HK-2 (cell line): ENCODE data around the gene EIF2B2.
"Not testable (repeated sequence)": the region's sequence is repeated elsewhere in the genome, so short reads cannot be mapped to it uniquely, and the experiment has no call there.

ENCODE experiments used
- DNase-seq: peaks from one replicate; pipeline ENCODE4 v3.0.0-alpha.2; 2018; ENCODE audit not compliant: unreplicated experiment

EIF2B2 gene

GRCh38 chr14:74995781-74996180 lies 6.9 kb upstream of the EIF2B2 start:
- not testable (repeated sequence) for DNase-seq

- DNase-seq = no peak
Measured at GRCh38 chr14:75001261-75001660, 1.5 kb upstream of the EIF2B2 start.

GRCh38 chr14:75001899-75002298 lies 822 bp upstream of the EIF2B2 start:
- DNase-seq = no peak

GRCh38 chr14:75003250-75004027 lies 718 bp downstream of the EIF2B2 start:
- DNase-seq = no peak

- no peak for DNase-seq
Measured at GRCh38 chr14:75005357-75005756, 2.6 kb downstream of the EIF2B2 start.

- no peak for DNase-seq
Measured at GRCh38 chr14:75009176-75009575, 6.5 kb downstream of the EIF2B2 start.

GRCh38 chr14:75010472-75011093 lies 7.9 kb downstream of the EIF2B2 start:
- no peak for DNase-seq

GRCh38 chr14:75011356-75011994 lies 8.8 kb downstream of the EIF2B2 start:
- DNase-seq = no peak

- no peak for DNase-seq
Measured at GRCh38 chr14:75013290-75013689, 10.6 kb downstream of the EIF2B2 start.

- no peak for DNase-seq
Measured at GRCh38 chr14:75015496-75015895, 12.8 kb downstream of the EIF2B2 start.

GRCh38 chr14:75016815-75017214 lies 14.1 kb downstream of the EIF2B2 start:
- no peak for DNase-seq

- no peak for DNase-seq
Measured at GRCh38 chr14:75018694-75019093, 16.0 kb downstream of the EIF2B2 start.

- DNase-seq = no peak
Measured at GRCh38 chr14:75022655-75023054, 19.9 kb downstream of the EIF2B2 start.

GRCh38 chr14:75023108-75023507 lies 20.4 kb downstream of the EIF2B2 start:
- no peak for DNase-seq

- DNase-seq = no peak
Measured at GRCh38 chr14:75025082-75025481, 22.4 kb downstream of the EIF2B2 start.

GRCh38 chr14:75025876-75026275 lies 23.2 kb downstream of the EIF2B2 start:
- no peak for DNase-seq

- no peak for DNase-seq
Measured at GRCh38 chr14:75030147-75030546, 27.4 kb downstream of the EIF2B2 start.

GRCh38 chr14:75032939-75033338 lies 30.2 kb downstream of the EIF2B2 start:
- no peak for DNase-seq

- DNase-seq = no peak
Measured at GRCh38 chr14:75040507-75040906, 37.8 kb downstream of the EIF2B2 start.

GRCh38 chr14:75040959-75041358 lies 38.2 kb downstream of the EIF2B2 start:
- no peak for DNase-seq

GRCh38 chr14:75041613-75042012 lies 38.9 kb downstream of the EIF2B2 start:
- DNase-seq = no peak

GRCh38 chr14:75042035-75042434 lies 39.3 kb downstream of the EIF2B2 start:
- no peak for DNase-seq

- DNase-seq = no peak
Measured at GRCh38 chr14:75044322-75044721, 41.6 kb downstream of the EIF2B2 start.
